HEK293 (cell line): ENCODE results near the gene NRN1L.

ENCODE experiments used
- CTCF ChIA-PET: fragments of 350-600 bp; formaldehyde crosslinking; extraction: SDS; loops from one replicate; lab custom pipeline; 2021; ENCODE audit warnings: antibody characterized with exemption; lab: Yijun Ruan, JAX
- POLR2A ChIA-PET: fragments of 300-600 bp; formaldehyde crosslinking; extraction: SDS; loops from one replicate; lab custom pipeline; 2020; ENCODE audit warnings: antibody characterized with exemption, inconsistent platforms; lab: Yijun Ruan, JAX
- H3K27ac ChIP-seq: fragments of 200-500 bp; sonication (Bioruptor generic); 2 replicates; pipeline ENCODE4 v1.5.1; 2014; ENCODE audit warnings: low read depth, low read length, control low read depth, inconsistent platforms; ENCODE audit errors: extremely low read depth
- H3K36me3 ChIP-seq, 2 experiments: fragments of 200-500 bp in 1 of 2; sonication (Bioruptor generic) in 1 of 2; 1 replicate in 1 of 2; 2 replicates in 1 of 2; pipeline ENCODE4 v1.5.1; 2014 to 2017; ENCODE audit warnings: inconsistent platforms in 2 of 2, low read length in 2 of 2; ENCODE audit not compliant: control insufficient read depth in 2 of 2, insufficient read depth in 1 of 2
- H3K4me1 ChIP-seq: fragments of 200-500 bp; sonication (Bioruptor generic); 2 replicates; pipeline ENCODE4 v1.5.1; 2014; ENCODE audit warnings: mild to moderate bottlenecking, low read length, inconsistent platforms; ENCODE audit not compliant: control insufficient read depth, insufficient read depth
- H3K4me3 ChIP-seq: 2 replicates; pipeline ENCODE4 v1.5.1; 2011; ENCODE audit warnings: low read depth, mild to moderate bottlenecking, control low read depth, low read length, moderate library complexity
- H3K9me3 ChIP-seq: fragments of 200-500 bp; sonication (Bioruptor generic); 2 replicates; pipeline ENCODE4 v1.5.1; 2014; ENCODE audit warnings: low read depth, low read length, inconsistent platforms; ENCODE audit not compliant: control insufficient read depth, insufficient read depth
- BCL11A ChIP-seq: fragments of 450-650 bp; formaldehyde crosslinking; IDR thresholded peaks from 2 replicates; pipeline ENCODE4 v1.5.1; 2016; ENCODE audit warnings: low read depth, missing biosample characterization, missing genetic modification characterization
- KLF1 ChIP-seq: fragments of 450-650 bp; formaldehyde crosslinking; IDR thresholded peaks from 2 replicates; pipeline ENCODE4 v1.5.1; 2016; ENCODE audit warnings: missing biosample characterization, missing genetic modification characterization
- MZF1 ChIP-seq: fragments of 450-650 bp; formaldehyde crosslinking; IDR thresholded peaks from 2 replicates; pipeline ENCODE4 v1.5.1; 2017; ENCODE audit warnings: missing biosample characterization, missing genetic modification characterization, borderline replicate concordance
- PRDM2 ChIP-seq: fragments of 450-650 bp; formaldehyde crosslinking; IDR thresholded peaks from 2 replicates; pipeline ENCODE4 v1.5.1; 2016; ENCODE audit warnings: missing biosample characterization, missing genetic modification characterization, borderline replicate concordance
- TCF7L2 ChIP-seq: IDR thresholded peaks from 2 replicates; pipeline ENCODE4 v1.6.1; 2011; ENCODE audit warnings: low read depth, mild to moderate bottlenecking, inconsistent platforms, low read length, moderate library complexity, borderline replicate concordance
- ZBTB21 ChIP-seq: fragments of 450-650 bp; formaldehyde crosslinking; IDR thresholded peaks from 2 replicates; pipeline ENCODE4 v1.5.1; 2017; ENCODE audit warnings: missing biosample characterization, missing genetic modification characterization
- ZNF112 ChIP-seq: fragments of 450-650 bp; formaldehyde crosslinking; IDR thresholded peaks from 2 replicates; pipeline ENCODE4 v1.5.0; 2017; ENCODE audit warnings: missing biosample characterization, missing genetic modification characterization
- ZNF133 ChIP-seq: fragments of 450-650 bp; formaldehyde crosslinking; IDR thresholded peaks from 2 replicates; pipeline ENCODE4 v1.5.1; 2016; ENCODE audit warnings: missing biosample characterization, missing genetic modification characterization
- ZNF19 ChIP-seq: fragments of 450-650 bp; formaldehyde crosslinking; IDR thresholded peaks from 2 replicates; pipeline ENCODE4; 2016; ENCODE audit warnings: missing biosample characterization, missing genetic modification characterization, low read depth
- ZNF202 ChIP-seq: fragments of 450-650 bp; formaldehyde crosslinking; IDR thresholded peaks from 2 replicates; pipeline ENCODE4 v1.5.1; 2016; ENCODE audit warnings: missing biosample characterization, missing genetic modification characterization, borderline replicate concordance
- ZNF223 ChIP-seq: fragments of 450-650 bp; formaldehyde crosslinking; IDR thresholded peaks from 2 replicates; pipeline ENCODE4 v1.5.1; 2016; ENCODE audit warnings: missing biosample characterization, missing genetic modification characterization
- ZNF24 ChIP-seq: fragments of 450-650 bp; formaldehyde crosslinking; IDR thresholded peaks from 2 replicates; pipeline ENCODE4 v1.5.1; 2016; ENCODE audit warnings: missing biosample characterization, missing genetic modification characterization
- ZNF26 ChIP-seq: fragments of 450-650 bp; formaldehyde crosslinking; IDR thresholded peaks from 2 replicates; pipeline ENCODE4 v1.5.1; 2016; ENCODE audit warnings: missing biosample characterization, missing genetic modification characterization
- ZNF335 ChIP-seq: fragments of 450-650 bp; formaldehyde crosslinking; conservative IDR thresholded peaks from 2 replicates; pipeline ENCODE4 v1.5.1; 2016; ENCODE audit warnings: missing biosample characterization, missing genetic modification characterization
- ZNF37A ChIP-seq: fragments of 450-650 bp; IDR thresholded peaks from 2 replicates; pipeline ENCODE4 v1.5.1; 2018; ENCODE audit warnings: missing biosample characterization, missing genetic modification characterization
- ZNF391 ChIP-seq: fragments of 450-650 bp; formaldehyde crosslinking; IDR thresholded peaks from 2 replicates; pipeline ENCODE4 v1.5.1; 2016; ENCODE audit warnings: low read depth, missing biosample characterization, missing genetic modification characterization, borderline replicate concordance
- ZNF514 ChIP-seq: fragments of 450-650 bp; formaldehyde crosslinking; IDR thresholded peaks from 2 replicates; pipeline ENCODE4 v1.5.1; 2016; ENCODE audit warnings: missing biosample characterization, missing genetic modification characterization
- ZNF529 ChIP-seq: fragments of 450-650 bp; formaldehyde crosslinking; IDR thresholded peaks from 2 replicates; pipeline ENCODE4 v1.5.1; 2017; ENCODE audit warnings: missing genetic modification characterization, missing biosample characterization; ENCODE audit not compliant: insufficient replicate concordance
- ZNF558 ChIP-seq: fragments of 450-650 bp; formaldehyde crosslinking; IDR thresholded peaks from 2 replicates; pipeline ENCODE4 v1.5.1; 2016; ENCODE audit warnings: missing biosample characterization, missing genetic modification characterization
- ZNF561 ChIP-seq: fragments of 450-650 bp; IDR thresholded peaks from 2 replicates; pipeline ENCODE4 v1.5.1; 2018; ENCODE audit warnings: missing biosample characterization, missing genetic modification characterization, borderline replicate concordance
- ZNF596 ChIP-seq: fragments of 450-650 bp; IDR thresholded peaks from 2 replicates; pipeline ENCODE4 v1.5.0; 2018; ENCODE audit warnings: missing biosample characterization, mild to moderate bottlenecking, missing genetic modification characterization, moderate library complexity
- ZNF621 ChIP-seq: fragments of 450-650 bp; formaldehyde crosslinking; IDR thresholded peaks from 2 replicates; pipeline ENCODE4 v1.5.1; 2017; ENCODE audit warnings: missing biosample characterization, missing genetic modification characterization
- ZNF707 ChIP-seq: fragments of 450-650 bp; formaldehyde crosslinking; IDR thresholded peaks from 2 replicates; pipeline ENCODE4 v1.5.1; 2016; ENCODE audit warnings: missing biosample characterization, missing genetic modification characterization
- ZNF837 ChIP-seq: fragments of 450-650 bp; formaldehyde crosslinking; IDR thresholded peaks from 2 replicates; pipeline ENCODE4 v1.5.1; 2016; ENCODE audit warnings: missing biosample characterization, missing genetic modification characterization
- TF ChIP-seq, protein P1 (sequence below): fragments of 450-650 bp; formaldehyde crosslinking; IDR thresholded peaks from 2 replicates; pipeline ENCODE4 v1.5.1; 2016; ENCODE audit warnings: missing biosample characterization, missing genetic modification characterization
- TF ChIP-seq, protein P2 (sequence below): fragments of 450-650 bp; formaldehyde crosslinking; IDR thresholded peaks from 2 replicates; pipeline ENCODE4 v1.5.1; 2017; ENCODE audit warnings: missing biosample characterization, missing genetic modification characterization

The NRN1L gene

DNA sequence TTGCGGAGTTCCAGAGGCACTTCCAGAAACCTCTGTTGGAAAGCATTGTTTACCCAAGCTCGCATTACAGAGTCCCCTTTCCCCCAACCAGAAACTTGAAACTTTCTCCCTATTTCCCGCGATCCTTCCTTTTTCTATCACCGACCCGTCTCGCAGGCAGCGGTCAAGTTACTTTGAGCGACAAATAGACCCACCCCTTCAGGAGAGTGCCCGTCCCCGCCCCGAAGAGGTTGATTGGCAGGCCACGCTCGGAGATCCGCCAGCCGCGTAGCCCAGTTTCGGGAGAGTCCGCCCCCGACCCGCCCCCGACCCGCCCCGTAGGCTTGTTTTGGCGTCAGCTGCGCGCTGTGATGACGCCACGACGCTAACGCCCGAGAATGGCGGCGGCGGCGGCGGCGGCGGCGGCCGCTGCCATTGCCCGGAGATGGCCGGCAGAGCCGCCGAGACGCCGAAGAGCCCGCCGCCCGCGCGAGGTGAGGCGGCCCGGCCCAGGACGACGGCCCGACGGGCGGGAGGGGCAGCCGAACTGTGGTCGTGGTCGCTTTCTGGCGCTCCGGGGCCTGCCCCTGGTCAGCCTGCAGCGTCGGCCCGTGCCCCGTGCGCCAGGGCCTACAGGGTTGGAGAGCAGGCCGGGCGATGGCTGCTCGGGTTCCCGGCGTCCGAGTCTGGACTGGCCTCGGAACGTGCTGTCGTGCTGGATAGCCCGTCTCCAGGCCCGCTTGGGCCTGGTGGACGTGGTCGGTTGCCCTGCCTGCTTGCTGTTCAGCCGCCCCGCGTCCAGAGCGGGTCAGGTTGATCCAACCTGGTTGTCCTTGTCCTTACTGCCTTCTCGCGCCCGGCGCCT is 8.4 kb downstream of the NRN1L start, which contains the start of gene PSKH1:
Gene PSKH1, plus strand, starts transcription at position 356 of the 844 bp plus-strand sequence. CDS start 15,496 bp downstream, outside the sequence.
- CTCF ChIA-PET: interaction anchor here (0.6 to 3.2 kb wide), 6 partner anchors 10 to 376 kb away, joined by 3 to 22 read pairs (median 4); no protein-coding TSS in a partner anchor
- peak within 1 kb of the TSS; percentile 85 for H3K27ac ChIP-seq
- POLR2A ChIA-PET: interaction anchor here (0.6 to 1.4 kb wide), 6 partner anchors 9 to 331 kb away, joined by 3 to 8 read pairs (median 4); partner anchors contain the start of genes RANBP10 and TSNAXIP1
- TF ChIP-seq ZNF112 (tag by site-specific recombination): no peak
- TF ChIP-seq ZNF19 (tag by site-specific recombination): no peak
- TF ChIP-seq ZNF24 (tag by site-specific recombination): no peak
- no peak for TF ChIP-seq ZNF561
- TF ChIP-seq TCF7L2: no peak
- TF ChIP-seq ZNF529: no peak
- TF ChIP-seq ZBTB21 (tag by site-specific recombination): peak; percentile 87
- no peak for TF ChIP-seq PRDM2
- TF ChIP-seq ZNF558: no peak
- 0 out of 2 replicates have a peak, but pooled peaks have one; percentile 9 for TF ChIP-seq KLF1 (tag by site-specific recombination)
- no peak for TF ChIP-seq ZNF514 (tag by site-specific recombination)
- peak; percentile 50; the same call in 1 of the 2 replicates for TF ChIP-seq ZNF335 (tag by site-specific recombination)
- 0 out of 2 replicates have a peak, but pooled peaks have one; percentile 18 for TF ChIP-seq MZF1 (tag by site-specific recombination)
- TF ChIP-seq ZNF596: no peak
- no peak for TF ChIP-seq ZNF621 (tag by site-specific recombination)
- TF ChIP-seq ZNF37A (tag by site-specific recombination): no peak
- no peak for TF ChIP-seq ZNF133 (tag by site-specific recombination)
- TF ChIP-seq ZNF223 (tag by site-specific recombination): no peak
- TF ChIP-seq, protein P1, sequence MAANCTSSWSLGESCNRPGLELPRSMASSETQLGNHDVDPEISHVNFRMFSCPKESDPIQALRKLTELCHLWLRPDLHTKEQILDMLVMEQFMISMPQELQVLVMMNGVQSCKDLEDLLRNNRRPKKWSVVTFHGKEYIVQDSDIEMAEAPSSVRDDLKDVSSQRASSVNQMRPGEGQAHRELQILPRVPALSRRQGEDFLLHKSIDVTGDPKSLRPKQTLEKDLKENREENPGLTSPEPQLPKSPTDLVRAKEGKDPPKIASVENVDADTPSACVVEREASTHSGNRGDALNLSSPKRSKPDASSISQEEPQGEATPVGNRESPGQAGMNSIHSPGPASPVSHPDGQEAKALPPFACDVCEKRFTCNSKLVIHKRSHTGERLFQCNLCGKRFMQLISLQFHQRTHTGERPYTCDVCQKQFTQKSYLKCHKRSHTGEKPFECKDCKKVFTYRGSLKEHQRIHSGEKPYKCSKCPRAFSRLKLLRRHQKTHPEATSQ (tag by site-specific recombination): no peak
- TF ChIP-seq ZNF202 (tag by site-specific recombination): no peak
- TF ChIP-seq ZNF707 (tag by site-specific recombination): no peak
- no peak for TF ChIP-seq ZNF391 (tag by site-specific recombination)
- TF ChIP-seq, protein P2, sequence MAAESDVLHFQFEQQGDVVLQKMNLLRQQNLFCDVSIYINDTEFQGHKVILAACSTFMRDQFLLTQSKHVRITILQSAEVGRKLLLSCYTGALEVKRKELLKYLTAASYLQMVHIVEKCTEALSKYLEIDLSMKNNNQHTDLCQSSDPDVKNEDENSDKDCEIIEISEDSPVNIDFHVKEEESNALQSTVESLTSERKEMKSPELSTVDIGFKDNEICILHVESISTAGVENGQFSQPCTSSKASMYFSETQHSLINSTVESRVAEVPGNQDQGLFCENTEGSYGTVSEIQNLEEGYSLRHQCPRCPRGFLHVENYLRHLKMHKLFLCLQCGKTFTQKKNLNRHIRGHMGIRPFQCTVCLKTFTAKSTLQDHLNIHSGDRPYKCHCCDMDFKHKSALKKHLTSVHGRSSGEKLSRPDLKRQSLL (tag by site-specific recombination): no peak
- no peak for TF ChIP-seq BCL11A
- TF ChIP-seq ZNF26 (tag by site-specific recombination): no peak
- TF ChIP-seq ZNF837: no peak

More for the DNA sequence above, 8.4 kb downstream of the NRN1L start, which contains the start of gene PSKH1:
- Histone ChIP-seq H3K4me3 (peak within 1 kb of the TSS; percentile 82), H3K36me3 (peaks cover 0 to 3% of the 10 kb centered on the region in 2 experiments; a peak in 2 of 3 replicates), H3K9me3 (no peaks in the 10 kb centered on the region), H3K4me1 (peaks cover 4% of the 10 kb centered on the region)
